Neural progenitor cell (in vitro differentiated cells): ENCODE measurements around the gene KCNAB1. TPM values are rescaled to one million over a fixed set of nuclear protein-coding genes. Genes with fewer than 3 reads are reported as not detected.

Experiments
- DNase-seq: peaks from one replicate; pipeline ENCODE4 v3.0.0-alpha.2; 2016; ENCODE audit warnings: low spot score
- H2AFZ ChIP-seq: fragments of 200-600 bp; sonication (generic); replicated peaks from 2 replicates; pipeline ENCODE4 v1.6.1; 2016; ENCODE audit warnings: antibody characterized with exemption
- H3F3A ChIP-seq: fragments of 200-600 bp; sonication (generic); 2 replicates; pipeline ENCODE4 v1.6.1; 2016; ENCODE audit warnings: antibody characterized with exemption, low read depth
- H3K27ac ChIP-seq: fragments of 200-600 bp; sonication (generic); 2 replicates; pipeline ENCODE4 v1.5.1; 2016; ENCODE audit warnings: mild to moderate bottlenecking
- H3K27me3 ChIP-seq: fragments of 200-600 bp; sonication (generic); 2 replicates; pipeline ENCODE4 v1.6.1; 2016; ENCODE audit warnings: mild to moderate bottlenecking, moderate library complexity
- H3K36me3 ChIP-seq: fragments of 200-600 bp; sonication (generic); 2 replicates; pipeline ENCODE4 v1.5.1; 2016
- H3K4me1 ChIP-seq: fragments of 200-600 bp; sonication (generic); 2 replicates; pipeline ENCODE4 v1.6.1; 2016; ENCODE audit warnings: mixed run types
- H3K4me2 ChIP-seq: fragments of 200-600 bp; sonication (generic); 2 replicates; pipeline ENCODE4 v1.6.1; 2016
- H3K4me3 ChIP-seq: fragments of 200-600 bp; sonication (generic); 2 replicates; pipeline ENCODE4 v1.5.1; 2016
- H3K79me2 ChIP-seq: fragments of 200-600 bp; sonication (generic); 2 replicates; pipeline ENCODE4 v1.6.1; 2016; ENCODE audit warnings: low read depth
- H3K9ac ChIP-seq: fragments of 200-600 bp; sonication (generic); 2 replicates; pipeline ENCODE4 v1.6.1; 2016
- H3K9me3 ChIP-seq: fragments of 200-600 bp; sonication (generic); 2 replicates; pipeline ENCODE4 v1.5.1; 2016; ENCODE audit warnings: low read depth
- H4K20me1 ChIP-seq: fragments of 200-600 bp; sonication (generic); 2 replicates; pipeline ENCODE4 v1.6.1; 2016; ENCODE audit warnings: low read depth
- H3K27ac Mint-ChIP-seq: 3 replicates; pipeline ENCODE4 v1.8.0; 2021; ENCODE audit warnings: mixed read lengths
- H3K27me3 Mint-ChIP-seq: 2 replicates; pipeline ENCODE4 v1.8.0; 2022; ENCODE audit warnings: low read depth, mild to moderate bottlenecking, inconsistent platforms, moderate library complexity, mixed read lengths; ENCODE audit not compliant: insufficient read depth
- H3K36me3 Mint-ChIP-seq: 3 replicates; pipeline ENCODE4 v1.8.0; 2021; ENCODE audit warnings: mixed read lengths
- H3K4me1 Mint-ChIP-seq: 3 replicates; pipeline ENCODE4 v1.8.0; 2021; ENCODE audit warnings: mixed read lengths
- H3K4me3 Mint-ChIP-seq: 3 replicates; pipeline ENCODE4 v1.8.0; 2021; ENCODE audit warnings: mild to moderate bottlenecking, moderate library complexity, mixed read lengths
- H3K9me3 Mint-ChIP-seq: 3 replicates; pipeline ENCODE4 v1.8.0; 2020; ENCODE audit warnings: mixed read lengths
- EZH2 ChIP-seq: fragments of 200-600 bp; sonication (generic); IDR thresholded peaks from 2 replicates; pipeline ENCODE4 v1.6.1; 2017; ENCODE audit warnings: antibody characterized with exemption, mild to moderate bottlenecking, moderate library complexity
- EZH2phosphoT487 ChIP-seq: fragments of 200-600 bp; sonication (generic); IDR thresholded peaks from 2 replicates; pipeline ENCODE4 v1.6.1; 2017; ENCODE audit warnings: antibody characterized with exemption
- total RNA-seq: library from RNA; depleted of rRNA; stranded (reverse); fragments of >200 nt; gene quantifications from 2 replicates; pipeline ENCODE4 v1.2.3, GENCODE V29; 2015; ENCODE audit warnings: low replicate concordance
- TF ChIP-seq, protein P1 (sequence below): fragments of 200-600 bp; sonication (generic); IDR thresholded peaks from 2 replicates; pipeline ENCODE4 v1.5.1; 2017; ENCODE audit warnings: antibody characterized with exemption, mild to moderate bottlenecking

Gene KCNAB1
- total RNA-seq, 1 donor from 2014 or later, result 0.24 TPM

DNA sequence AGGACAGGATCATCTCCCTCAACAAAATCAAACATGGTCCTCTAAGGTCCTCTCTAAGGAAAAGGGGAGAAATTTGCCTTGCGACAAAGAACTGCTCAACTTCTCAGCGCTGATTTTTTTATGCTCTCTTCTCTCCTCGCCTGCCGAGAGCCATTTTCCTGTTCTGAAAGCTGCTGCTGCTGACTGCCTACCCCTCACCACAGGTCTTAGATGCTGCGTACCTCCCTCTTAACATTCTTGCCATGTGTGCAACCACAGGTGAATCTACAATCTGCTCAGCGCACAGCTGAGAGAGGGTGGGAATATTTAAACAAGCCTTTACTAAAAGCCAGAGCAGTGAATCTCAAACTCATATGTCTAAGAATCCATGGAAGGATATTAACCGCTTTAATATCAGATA lies 223.8 kb downstream of the KCNAB1 start:
- Mint-ChIP-seq H3K4me1 (peaks cover 15% of the 10 kb centered on the region), H3K9me3 (no peaks in the 10 kb centered on the region), H3K27me3 (no peaks in the 10 kb centered on the region), H3K4me3 (no peak overlapping the region), H3K27ac (no peak overlapping the region), H3K36me3 (no peaks in the 10 kb centered on the region)
- Histone ChIP-seq H3K4me3 (no peak overlapping the region), H3K4me2 (peak overlapping the region; percentile 47), H3K9me3 (no peaks in the 10 kb centered on the region), H3K79me2 (no peaks in the 10 kb centered on the region), H3K36me3 (no peaks in the 10 kb centered on the region), H3F3A (no peaks in the 10 kb centered on the region), H3K9ac (no peak overlapping the region), H3K27ac (peak overlapping the region; percentile 46), H4K20me1 (no peaks in the 10 kb centered on the region), H3K4me1 (peaks cover 14% of the 10 kb centered on the region), H3K27me3 (no peaks in the 10 kb centered on the region), H2AFZ (peak overlapping the region; percentile 99)
- TF ChIP-seq EZH2, result no peak
- DNase-seq, result no peak

DNA sequence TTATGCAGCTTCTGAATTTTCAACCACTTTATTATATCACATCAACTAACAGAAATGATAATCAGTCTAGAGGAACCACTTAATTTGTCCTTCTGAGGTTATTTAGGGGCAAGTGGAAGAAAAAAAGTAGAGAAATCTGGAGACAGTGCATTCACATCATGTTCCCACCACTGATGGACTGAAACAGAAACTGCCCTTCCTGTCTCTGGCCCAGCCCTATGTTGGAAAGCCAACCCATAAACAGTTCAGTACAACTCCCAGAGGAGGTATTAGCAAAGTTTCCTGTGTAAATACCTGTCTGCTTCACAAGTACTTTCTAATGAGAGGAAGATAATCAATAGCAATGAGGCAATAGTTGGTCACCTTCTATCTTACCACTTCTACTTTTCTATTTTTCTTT lies 228.7 kb downstream of the KCNAB1 start:
- TF ChIP-seq, protein P1, sequence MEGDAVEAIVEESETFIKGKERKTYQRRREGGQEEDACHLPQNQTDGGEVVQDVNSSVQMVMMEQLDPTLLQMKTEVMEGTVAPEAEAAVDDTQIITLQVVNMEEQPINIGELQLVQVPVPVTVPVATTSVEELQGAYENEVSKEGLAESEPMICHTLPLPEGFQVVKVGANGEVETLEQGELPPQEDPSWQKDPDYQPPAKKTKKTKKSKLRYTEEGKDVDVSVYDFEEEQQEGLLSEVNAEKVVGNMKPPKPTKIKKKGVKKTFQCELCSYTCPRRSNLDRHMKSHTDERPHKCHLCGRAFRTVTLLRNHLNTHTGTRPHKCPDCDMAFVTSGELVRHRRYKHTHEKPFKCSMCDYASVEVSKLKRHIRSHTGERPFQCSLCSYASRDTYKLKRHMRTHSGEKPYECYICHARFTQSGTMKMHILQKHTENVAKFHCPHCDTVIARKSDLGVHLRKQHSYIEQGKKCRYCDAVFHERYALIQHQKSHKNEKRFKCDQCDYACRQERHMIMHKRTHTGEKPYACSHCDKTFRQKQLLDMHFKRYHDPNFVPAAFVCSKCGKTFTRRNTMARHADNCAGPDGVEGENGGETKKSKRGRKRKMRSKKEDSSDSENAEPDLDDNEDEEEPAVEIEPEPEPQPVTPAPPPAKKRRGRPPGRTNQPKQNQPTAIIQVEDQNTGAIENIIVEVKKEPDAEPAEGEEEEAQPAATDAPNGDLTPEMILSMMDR, result no peak
- no peak for TF ChIP-seq EZH2
- no peak for TF ChIP-seq EZH2phosphoT487
- no peak overlapping the region for H3K4me2 ChIP-seq

DNA sequence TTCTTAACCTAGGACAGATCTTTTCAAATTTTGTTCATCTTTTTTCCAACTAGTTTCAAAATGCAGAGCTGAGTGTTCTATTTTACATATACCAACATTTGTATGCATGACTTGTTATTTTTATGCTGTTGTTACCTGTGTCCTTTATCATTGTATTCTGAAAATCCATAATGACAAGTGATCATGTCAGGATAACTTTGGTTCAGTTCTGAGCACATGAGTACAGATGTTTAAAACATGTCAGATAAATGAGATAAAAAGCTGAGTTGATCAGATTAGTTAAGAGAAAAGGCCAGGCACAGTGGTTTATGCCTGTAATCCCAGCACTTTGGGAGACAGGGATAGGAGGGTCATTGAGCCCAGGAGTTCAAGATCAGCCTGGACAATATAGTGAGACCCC lies 229.6 kb downstream of the KCNAB1 start:
- TF ChIP-seq, protein P1, result no peak
- TF ChIP-seq EZH2 (no peak), EZH2phosphoT487 (no peak)
- Histone ChIP-seq H4K20me1 (no peaks in the 10 kb centered on the region), H3K27ac (no peak overlapping the region), H3K9me3 (no peaks in the 10 kb centered on the region), H3K4me2 (no peak overlapping the region), H3K27me3 (no peaks in the 10 kb centered on the region), H3F3A (no peaks in the 10 kb centered on the region), H2AFZ (no peak overlapping the region), H3K4me3 (no peak overlapping the region), H3K36me3 (no peaks in the 10 kb centered on the region), H3K79me2 (no peaks in the 10 kb centered on the region), H3K9ac (no peak overlapping the region), H3K4me1 (peaks cover 3% of the 10 kb centered on the region)
- Mint-ChIP-seq H3K9me3 (no peaks in the 10 kb centered on the region), H3K27ac (no peak overlapping the region), H3K27me3 (peaks cover 3% of the 10 kb centered on the region), H3K4me1 (peaks cover 5% of the 10 kb centered on the region), H3K36me3 (no peaks in the 10 kb centered on the region), H3K4me3 (no peak overlapping the region)
- DNase-seq, result no peak

More for the DNA sequence above, 228.7 kb downstream of the KCNAB1 start:
- Histone ChIP-seq H3K4me3 (no peak overlapping the region), H4K20me1 (no peaks in the 10 kb centered on the region), H3K9ac (no peak overlapping the region), H3K36me3 (no peaks in the 10 kb centered on the region), H3K4me1 (peaks cover 9% of the 10 kb centered on the region), H3K27me3 (no peaks in the 10 kb centered on the region), H3K79me2 (no peaks in the 10 kb centered on the region), H3K9me3 (no peaks in the 10 kb centered on the region), H3F3A (no peaks in the 10 kb centered on the region), H3K27ac (no peak overlapping the region), H2AFZ (no peak overlapping the region)
- Mint-ChIP-seq H3K9me3 (no peaks in the 10 kb centered on the region), H3K27ac (no peak overlapping the region), H3K4me3 (no peak overlapping the region), H3K36me3 (no peaks in the 10 kb centered on the region), H3K4me1 (peaks cover 8% of the 10 kb centered on the region), H3K27me3 (peaks cover 3% of the 10 kb centered on the region)
- no peak for DNase-seq

DNA sequence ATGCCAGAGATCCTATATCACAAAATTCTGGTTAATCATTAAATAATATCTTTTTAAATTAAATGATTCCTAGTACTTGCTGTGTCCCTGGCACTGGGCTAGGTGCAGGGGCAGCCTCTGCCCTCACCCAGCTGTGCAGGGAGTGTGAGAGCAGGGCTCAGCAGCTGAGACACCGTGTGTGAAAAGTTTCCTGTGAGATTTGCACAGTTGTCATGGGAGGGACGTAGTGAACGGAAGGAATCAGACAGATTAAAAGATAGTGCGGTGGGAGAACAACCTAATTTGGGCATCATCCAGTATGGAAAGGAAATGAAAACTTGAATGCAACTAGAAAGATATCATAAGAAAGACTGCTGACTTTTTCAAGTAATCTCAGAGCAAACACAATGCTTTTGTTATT lies 230.4 kb downstream of the KCNAB1 start:
- H3K36me3 ChIP-seq, result no peaks in the 10 kb centered on the region
- H3K9ac ChIP-seq, result no peak overlapping the region
- peak overlapping the region; percentile 12 for H2AFZ ChIP-seq
- no peaks in the 10 kb centered on the region for H3F3A ChIP-seq
- TF ChIP-seq, protein P1, result no peak
- TF ChIP-seq EZH2 (no peak), EZH2phosphoT487 (no peak)
- no peaks in the 10 kb centered on the region for H4K20me1 ChIP-seq
- H3K4me3 Mint-ChIP-seq, result no peak overlapping the region
- no peaks in the 10 kb centered on the region for H3K79me2 ChIP-seq
- no peak overlapping the region for H3K4me2 ChIP-seq
- H3K27ac Mint-ChIP-seq, result peak overlapping the region; percentile 1
- no peak overlapping the region for H3K4me3 ChIP-seq
- peaks cover 5% of the 10 kb centered on the region for H3K4me1 Mint-ChIP-seq
- no peak overlapping the region for H3K27ac ChIP-seq
- H3K27me3 Mint-ChIP-seq, result peaks cover 3% of the 10 kb centered on the region
- H3K9me3 ChIP-seq, result no peaks in the 10 kb centered on the region
- no peaks in the 10 kb centered on the region for H3K27me3 ChIP-seq
- H3K36me3 Mint-ChIP-seq, result no peaks in the 10 kb centered on the region
- H3K4me1 ChIP-seq, result peaks cover 3% of the 10 kb centered on the region
- DNase-seq, result no peak
- no peaks in the 10 kb centered on the region for H3K9me3 Mint-ChIP-seq
